Measurements from ENCODE around the gene JMJD7. TPM values are rescaled to one million over a fixed set of nuclear protein-coding genes. Genes with fewer than 3 reads are reported as not detected.

Gene JMJD7
- polyA plus RNA-seq, 4 donors: 9.1 to 13.3 (median 12.4) TPM

DNA sequence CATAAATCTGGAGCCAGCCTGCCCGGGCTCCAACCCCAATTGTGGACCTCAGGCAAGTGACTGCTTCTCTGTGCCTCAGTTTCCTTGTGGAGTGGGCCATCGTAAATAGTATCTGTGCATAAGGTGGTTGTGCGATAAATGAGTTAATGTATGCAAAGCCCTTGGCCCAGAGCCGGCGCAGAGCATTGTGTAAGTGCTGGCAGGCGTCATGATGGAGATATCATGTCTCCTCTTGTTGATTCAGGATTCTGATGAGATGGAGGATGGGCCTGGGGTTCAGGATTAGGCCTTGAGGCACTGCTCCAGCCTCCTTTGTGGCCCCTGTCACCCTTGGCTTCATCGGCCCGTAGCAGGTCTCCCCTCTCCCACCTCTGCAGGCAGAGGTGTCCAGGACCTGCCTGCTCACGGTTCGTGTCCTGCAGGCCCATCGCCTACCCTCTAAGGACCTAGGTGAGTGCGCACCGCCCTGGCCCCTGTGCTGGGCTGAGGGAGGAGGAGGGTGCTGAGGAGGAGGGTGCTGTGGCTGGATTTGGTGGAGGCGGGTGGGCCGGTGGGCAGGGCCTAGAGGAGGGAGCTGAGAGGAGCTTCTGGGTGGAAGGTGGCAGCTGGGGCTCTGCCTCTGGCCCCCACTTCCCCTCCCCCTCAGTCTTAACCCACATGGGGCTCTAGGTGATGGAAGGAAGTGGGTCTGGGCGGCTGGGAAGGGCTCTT lies 12.0 kb downstream of the JMJD7 start:
- no peak for DNase-seq (ENCODE audit: low read depth in 4 of 4, low spot score in 3 of 4)

GRCh38 chr15:41840673-41841072 lies 12.8 kb downstream of the JMJD7 start:
- DNase-seq (ENCODE audit: low read depth in 4 of 4, low spot score in 3 of 4): no peak

DNA sequence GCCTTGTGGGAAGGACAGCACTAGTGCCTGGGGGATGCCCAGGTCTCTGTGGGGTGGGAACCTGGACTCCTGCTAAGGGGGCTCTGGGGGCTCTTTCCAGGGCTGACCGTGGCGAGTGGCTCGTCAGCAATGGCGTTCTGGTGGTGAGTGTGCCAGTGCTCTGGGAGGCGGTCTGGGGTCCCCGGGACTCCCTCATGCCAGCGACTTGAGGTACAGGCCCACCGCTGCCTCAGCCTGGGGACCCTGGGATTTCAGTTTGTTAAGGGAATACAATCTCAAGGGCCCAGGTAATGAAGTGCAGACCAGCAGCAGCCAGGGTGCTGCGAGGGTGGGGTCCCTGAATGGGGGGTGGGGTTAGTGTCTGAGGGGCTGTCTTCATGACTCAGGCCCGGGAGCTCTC lies 13.2 kb downstream of the JMJD7 start:
- no peak for DNase-seq (ENCODE audit: low read depth in 4 of 4, low spot score in 3 of 4)

- DNase-seq (ENCODE audit: low read depth in 4 of 4, low spot score in 3 of 4): no peak
Observed at GRCh38 chr15:41842229-41842628, 14.3 kb downstream of the JMJD7 start.

GRCh38 chr15:41843571-41843970 lies 15.7 kb downstream of the JMJD7 start:
- DNase-seq (ENCODE audit: low read depth in 4 of 4, low spot score in 3 of 4): no peak

DNA sequence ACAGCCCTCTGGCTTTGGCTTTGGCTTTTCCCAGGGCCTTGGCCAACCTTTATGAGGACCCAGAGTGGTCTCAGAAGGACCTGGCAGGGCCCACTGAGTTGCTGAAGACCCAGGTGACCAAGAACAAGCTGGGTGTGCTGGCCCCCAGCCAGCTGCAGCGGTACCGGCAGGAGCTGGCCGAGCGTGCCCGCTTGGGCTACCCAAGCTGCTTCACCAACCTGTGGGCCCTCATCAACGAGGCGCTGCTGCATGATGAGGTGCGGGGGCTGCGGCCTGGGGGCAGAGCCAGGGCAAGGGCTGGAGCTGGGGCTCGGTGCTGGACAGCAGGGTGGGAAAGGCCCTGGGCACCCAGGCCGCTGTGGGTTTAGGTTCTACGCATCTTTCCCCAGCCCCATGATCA lies 16.9 kb downstream of the JMJD7 start:
- no peak for DNase-seq (ENCODE audit: low read depth in 4 of 4, low spot score in 3 of 4)

- DNase-seq (ENCODE audit: low read depth in 4 of 4, low spot score in 3 of 4): no peak
Observed at GRCh38 chr15:41847206-41847605, 19.3 kb downstream of the JMJD7 start.

- no peak for DNase-seq (ENCODE audit: low read depth in 4 of 4, low spot score in 3 of 4)
Observed at GRCh38 chr15:41847981-41848380, 20.1 kb downstream of the JMJD7 start.

DNA sequence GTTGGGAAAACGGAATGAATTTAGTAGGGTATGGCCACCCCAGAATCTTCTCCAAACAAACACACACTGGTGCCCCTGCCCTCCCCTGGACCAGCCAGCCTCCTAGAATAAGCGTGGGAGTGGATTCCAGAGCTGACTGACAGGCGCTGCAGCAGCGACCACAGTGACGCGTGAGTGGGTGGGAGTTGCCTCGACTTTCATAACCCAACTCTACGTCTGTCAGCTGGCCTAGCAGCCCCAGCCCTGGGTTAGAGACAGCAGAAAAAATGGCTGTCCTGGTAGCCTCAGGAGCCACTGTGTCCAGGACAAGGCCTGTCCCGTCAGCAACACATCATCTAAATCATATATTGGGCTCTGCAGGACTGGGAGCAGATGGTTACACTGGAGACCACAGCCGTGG lies 20.7 kb downstream of the JMJD7 start:
- DNase-seq (ENCODE audit: low read depth in 4 of 4, low spot score in 3 of 4): no peak

DNA sequence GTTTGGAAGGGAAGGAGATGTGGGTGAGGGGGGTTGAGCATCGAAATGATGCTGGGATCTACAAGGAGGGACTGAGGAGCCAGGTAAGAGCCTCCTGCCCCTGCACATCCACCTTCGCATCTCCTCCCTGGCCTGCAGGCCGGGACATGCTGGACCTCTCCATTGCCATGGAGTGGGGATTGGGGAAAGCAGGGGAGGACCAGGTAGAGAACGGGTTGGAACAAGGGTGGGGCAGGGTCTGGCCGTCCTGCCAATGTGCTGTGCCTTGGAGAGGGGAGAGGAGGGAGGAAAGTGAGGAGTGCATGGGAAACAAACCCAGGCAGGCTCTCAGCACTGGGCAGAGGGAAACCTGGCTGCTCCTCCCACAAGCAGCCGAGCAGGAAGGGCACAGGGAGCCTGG lies 21.3 kb downstream of the JMJD7 start:
- no peak for DNase-seq (ENCODE audit: low read depth in 4 of 4, low spot score in 3 of 4)

DNA sequence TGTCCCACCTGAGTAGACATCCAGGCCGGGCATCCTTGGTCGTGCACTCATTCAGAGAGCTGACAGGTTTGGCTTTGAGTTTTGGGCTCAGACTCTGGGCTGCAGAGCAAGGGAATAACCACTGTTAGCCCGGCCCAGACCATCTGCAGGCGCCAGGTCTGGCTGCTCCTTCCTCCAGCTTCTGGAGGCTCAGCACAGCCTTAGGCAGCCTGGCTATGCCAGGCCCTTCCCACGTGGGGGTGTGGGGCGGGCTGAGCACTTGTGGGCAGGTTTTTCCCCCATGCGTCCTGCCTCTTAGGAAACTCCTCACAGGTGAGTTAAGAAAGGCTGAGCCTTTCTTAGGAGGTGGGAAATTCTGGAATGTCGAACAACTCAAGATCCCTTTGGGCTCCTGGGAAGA lies 22.0 kb downstream of the JMJD7 start:
- no peak for DNase-seq (ENCODE audit: low read depth in 4 of 4, low spot score in 3 of 4)

GRCh38 chr15:41850482-41851166 lies 22.7 kb downstream of the JMJD7 start:
- DNase-seq (ENCODE audit: low read depth in 4 of 4, low spot score in 3 of 4): no peak

DNA sequence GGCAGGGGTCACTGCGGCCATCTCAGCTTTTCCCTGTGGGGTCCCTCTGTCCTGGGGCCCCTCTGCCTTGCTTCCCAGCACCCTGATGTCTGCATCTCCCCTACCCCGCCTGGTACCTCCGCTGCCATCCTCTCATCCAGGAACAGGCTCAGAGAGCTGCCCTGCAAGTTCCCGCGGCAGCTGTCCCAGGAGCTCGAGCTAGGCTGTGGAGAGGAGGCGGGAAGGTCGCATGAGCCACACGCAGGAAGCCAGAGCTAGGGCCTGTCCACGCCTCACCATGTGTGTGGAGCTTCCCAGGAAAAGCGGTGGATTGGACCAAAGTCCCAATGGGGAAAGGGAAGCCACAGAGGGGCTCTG lies 23.3 kb downstream of the JMJD7 start:
- DNase-seq (ENCODE audit: low read depth in 4 of 4, low spot score in 3 of 4): no peak

DNA sequence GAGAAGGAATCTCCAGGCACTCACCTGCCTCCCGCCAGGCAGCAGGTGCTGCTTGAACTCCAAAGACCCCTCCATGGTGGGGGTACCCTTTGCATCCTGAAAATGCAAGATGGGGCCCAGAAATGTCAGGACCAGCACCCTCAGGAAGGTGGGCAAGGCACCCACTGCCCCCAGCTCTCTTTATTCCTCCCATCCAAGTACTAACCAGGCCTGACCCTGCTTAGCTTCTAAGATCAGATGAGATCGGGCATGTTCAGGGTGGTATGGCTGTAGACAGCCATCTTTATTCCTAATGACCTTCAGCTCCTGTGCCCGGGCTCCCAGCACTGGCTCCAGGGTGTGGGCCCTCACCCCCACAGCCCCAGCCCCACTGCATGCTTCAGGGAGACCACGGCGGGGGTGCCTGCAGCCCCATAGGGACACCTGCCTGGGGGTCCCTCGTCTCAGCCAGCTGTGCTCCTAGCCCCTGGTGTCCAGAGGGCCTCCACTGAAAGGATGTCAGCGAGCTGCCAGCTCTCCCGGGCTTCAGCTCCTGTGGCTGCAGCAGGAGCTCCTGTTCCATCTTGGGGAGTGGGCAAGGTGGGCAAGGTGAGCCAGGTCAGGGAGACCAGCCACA lies 24.0 kb downstream of the JMJD7 start:
- no peak for DNase-seq (ENCODE audit: low read depth in 4 of 4, low spot score in 3 of 4)

DNA sequence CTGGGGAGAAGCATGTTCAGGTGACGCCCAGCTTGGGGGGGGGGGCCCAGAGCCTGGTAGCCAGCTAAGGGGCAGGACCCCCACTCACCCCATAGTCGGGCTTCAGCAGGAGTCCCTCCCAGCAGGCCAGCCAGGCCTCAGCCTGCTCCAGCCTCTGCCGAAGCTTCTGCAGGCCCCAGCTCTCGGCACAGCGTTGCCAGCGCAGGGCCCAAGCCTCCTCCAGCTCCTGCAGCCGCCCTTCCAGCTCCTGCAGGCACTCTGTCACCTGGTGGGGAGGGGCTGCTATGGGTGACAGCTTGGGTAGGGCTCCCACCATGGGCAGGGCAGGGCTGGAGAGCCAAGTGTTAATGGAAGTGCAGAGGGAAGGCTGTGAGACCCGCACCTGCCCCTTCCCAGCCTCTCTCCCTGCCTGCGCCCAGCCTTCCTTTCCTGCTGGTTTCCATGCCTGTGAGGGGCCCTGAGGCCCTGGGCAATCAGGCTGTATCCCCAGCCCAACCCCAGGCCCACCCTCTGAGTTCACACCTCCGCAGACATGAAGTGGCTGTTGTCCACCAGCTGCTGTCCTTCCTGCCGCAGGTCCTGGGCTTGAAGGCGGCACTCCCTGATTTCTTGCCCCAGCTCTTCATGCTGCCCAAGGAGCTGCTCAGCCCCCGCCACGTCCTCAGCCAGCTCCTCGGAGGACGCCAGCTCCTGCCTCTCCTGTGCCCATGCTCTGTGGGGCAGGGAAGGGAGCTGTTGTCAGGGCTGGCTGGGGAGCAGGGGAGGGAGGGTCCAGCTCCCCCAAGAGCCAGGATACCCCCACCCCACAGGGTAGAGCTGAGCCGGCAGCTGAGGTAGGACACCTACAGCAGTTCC lies 25.1 kb downstream of the JMJD7 start:
- DNase-seq (ENCODE audit: low read depth in 4 of 4, low spot score in 3 of 4): no peak

DNA sequence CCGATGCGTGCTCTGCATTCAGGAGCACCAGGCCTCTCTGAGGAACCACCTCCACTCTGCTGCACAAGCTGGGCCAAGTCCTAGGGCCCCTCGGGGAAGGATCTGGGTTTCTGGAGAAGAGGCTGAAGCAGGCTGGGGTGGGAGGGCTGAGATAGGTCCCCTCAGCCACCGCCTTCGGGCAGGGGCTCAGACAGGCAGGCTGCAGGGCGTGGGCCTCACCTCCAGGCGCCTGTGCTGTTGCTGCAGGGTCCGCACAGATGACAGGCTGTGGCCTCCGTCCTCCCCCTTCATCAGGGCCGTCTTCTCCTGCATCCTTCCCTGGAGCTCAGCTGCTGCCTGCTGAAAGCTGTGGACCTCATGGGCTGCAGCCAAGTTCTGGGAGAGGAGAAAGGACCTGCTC lies 25.9 kb downstream of the JMJD7 start:
- no peak for DNase-seq (ENCODE audit: low read depth in 4 of 4, low spot score in 3 of 4)

GRCh38 chr15:41854443-41854842 lies 26.6 kb downstream of the JMJD7 start:
- DNase-seq (ENCODE audit: low read depth in 4 of 4, low spot score in 3 of 4): no peak

DNA sequence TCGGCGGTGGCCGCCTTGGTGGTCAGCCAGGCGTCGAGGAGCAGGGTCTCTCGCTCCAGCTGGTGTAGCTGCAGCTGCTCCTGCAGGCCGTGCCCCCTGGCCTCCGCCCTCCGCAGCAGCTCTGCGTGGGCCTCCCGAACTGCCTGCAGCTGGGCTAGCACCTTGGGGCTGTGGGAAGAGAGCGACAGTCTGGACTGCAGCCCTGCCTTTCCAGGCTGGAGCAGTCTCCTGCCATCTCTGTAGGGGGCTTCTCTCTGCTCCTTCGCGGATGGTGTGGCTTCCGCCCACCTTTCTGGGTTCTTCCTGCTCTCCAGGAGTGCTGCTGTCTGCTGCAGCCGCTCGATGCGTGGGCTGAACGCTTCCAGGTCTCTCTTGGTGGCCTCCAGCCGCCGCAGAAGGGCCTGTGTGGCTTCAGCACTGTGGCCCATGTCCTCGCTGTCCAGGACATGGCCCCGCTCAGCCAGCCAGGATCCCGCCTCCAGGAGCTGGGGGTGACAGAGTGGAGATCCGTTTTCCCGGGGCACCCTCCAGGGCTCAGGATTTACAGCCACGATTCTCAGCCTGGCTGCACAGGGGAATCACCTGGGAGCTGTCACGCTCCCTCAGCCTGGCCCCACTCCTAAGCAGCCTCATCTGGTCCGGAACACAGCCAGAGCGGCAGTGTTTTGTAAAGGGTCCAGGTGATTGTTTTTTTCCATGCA lies 27.5 kb downstream of the JMJD7 start:
- peak in 3 of 4 donors; percentile 27 to 48 (median 44) for DNase-seq (ENCODE audit: low read depth in 4 of 4, low spot score in 3 of 4)

DNA sequence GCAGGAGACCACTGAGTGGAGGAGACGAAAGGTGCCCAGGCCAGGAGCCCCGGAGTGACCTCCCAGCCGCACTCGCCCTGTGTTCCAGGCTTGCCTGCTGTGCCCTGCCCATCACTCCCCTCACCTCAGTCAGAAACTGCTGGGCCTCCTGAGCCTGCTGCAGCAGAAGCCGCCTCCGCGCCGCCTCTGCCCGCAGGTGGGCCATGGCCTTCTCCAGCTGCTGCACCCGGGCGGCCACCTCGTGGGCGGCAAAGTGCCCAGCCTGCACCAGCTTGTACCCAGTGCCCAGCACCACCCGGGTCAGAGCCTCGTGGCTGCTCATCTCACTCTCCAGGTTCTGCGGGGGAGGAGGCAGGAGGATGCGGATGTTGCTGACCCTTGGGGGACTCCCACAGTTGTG lies 28.4 kb downstream of the JMJD7 start:
- DNase-seq (ENCODE audit: low read depth in 4 of 4, low spot score in 3 of 4): no peak

DNA sequence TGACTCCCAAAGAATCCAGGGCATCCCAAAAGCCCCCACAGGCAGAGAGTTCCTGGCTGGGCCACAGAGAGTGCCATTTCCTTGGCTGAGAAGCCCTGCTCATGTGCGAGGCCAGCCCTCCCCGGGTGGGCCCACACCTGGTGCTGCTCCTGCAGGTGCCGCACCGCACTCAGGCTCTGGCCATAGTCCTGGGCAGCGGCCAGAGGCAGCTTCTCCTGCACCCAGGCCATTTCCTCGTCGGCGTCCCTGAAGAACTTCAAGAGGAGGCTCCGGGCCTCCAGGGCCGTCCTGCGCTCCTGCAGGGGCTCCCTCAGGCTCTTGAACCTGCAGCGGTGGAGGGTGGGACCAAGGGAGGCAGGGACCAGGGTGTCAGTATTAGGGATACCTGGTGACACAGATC lies 28.8 kb downstream of the JMJD7 start:
- no peak for DNase-seq (ENCODE audit: low read depth in 4 of 4, low spot score in 3 of 4)

DNA sequence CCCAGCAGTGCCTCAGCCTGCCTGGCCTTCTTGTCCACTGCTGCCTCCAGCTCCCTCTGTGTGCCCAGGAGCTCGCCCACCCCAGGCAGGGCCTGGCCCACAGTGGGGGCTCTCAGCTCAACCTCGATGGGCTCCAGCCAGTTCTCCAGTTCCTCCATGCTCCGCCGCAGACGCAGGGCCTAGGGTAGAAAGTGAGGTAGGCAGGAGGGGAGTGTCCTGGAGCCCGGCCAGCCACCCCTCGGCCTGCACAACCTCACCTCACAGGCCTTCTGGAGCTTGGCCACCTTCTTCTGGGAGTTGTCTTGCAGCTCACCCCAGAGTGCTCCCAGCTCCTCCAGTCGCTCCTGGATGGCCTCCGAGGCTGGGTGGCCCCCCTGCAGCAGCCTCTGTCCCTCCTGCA lies 29.4 kb downstream of the JMJD7 start:
- no peak for DNase-seq (ENCODE audit: low read depth in 4 of 4, low spot score in 3 of 4)

All from left renal pelvis (tissue), 4 donors.